IMR-90 (cell line): ENCODE results near the gene ZBTB24. TPM values are rescaled to one million over a fixed set of nuclear protein-coding genes. Genes with fewer than 3 reads are reported as not detected.

Source experiments
- ATAC-seq: fragments of 200-7000 bp; cut with Tn5 transposase; 2 replicates; pipeline ENCODE4 v1.9.1; 2020; ENCODE audit warnings: low read depth, mild to moderate bottlenecking, moderate library complexity
- BruUV-seq: library from RNA; stranded (reverse); fragments of 400-500 nt; replicated peaks from 2 replicates; lab custom pipeline; 2021; lab: Mats Ljungman, UMichigan
- CTCF ChIA-PET: fragments of 300-600 bp; formaldehyde crosslinking; extraction: SDS; loops from one replicate; lab custom pipeline; 2021; ENCODE audit warnings: antibody characterized with exemption; lab: Yijun Ruan, JAX
- POLR2A ChIA-PET: fragments of 300-600 bp; sonication (Branson Sonifier 250); formaldehyde crosslinking; loops from one replicate; lab custom pipeline; 2022; ENCODE audit warnings: antibody characterized with exemption; ENCODE audit not compliant: unreplicated experiment; lab: Charles Lee
- DNase-seq: peaks from one replicate; pipeline ENCODE4 v3.0.0; 2013
- H2AFZ ChIP-seq: replicated peaks from 2 replicates; pipeline ENCODE3; 2013; ENCODE audit warnings: low read length, mild to moderate bottlenecking; ENCODE audit not compliant: poor library complexity
- H2AK5ac ChIP-seq: 2 replicates; pipeline ENCODE4 v1.6.1; 2013; ENCODE audit warnings: low read depth, low read length, inconsistent platforms
- H2AK9ac ChIP-seq: replicated peaks from 2 replicates; pipeline ENCODE3; 2013; ENCODE audit warnings: mild to moderate bottlenecking, low read depth, low read length, moderate library complexity; ENCODE audit not compliant: poor library complexity
- H2BK120ac ChIP-seq: 2 replicates; pipeline ENCODE4 v1.6.1; 2013; ENCODE audit warnings: low read depth, low read length, inconsistent platforms
- H2BK15ac ChIP-seq: 3 replicates; pipeline ENCODE4 v1.6.1; 2013; ENCODE audit warnings: low read depth, low read length, inconsistent platforms
- H2BK20ac ChIP-seq: 2 replicates; pipeline ENCODE4 v1.6.1; 2013; ENCODE audit warnings: low read depth, mild to moderate bottlenecking, inconsistent platforms, low read length, moderate library complexity
- H2BK5ac ChIP-seq: 2 replicates; pipeline ENCODE4 v1.6.1; 2013; ENCODE audit warnings: mild to moderate bottlenecking, low read depth, low read length, inconsistent platforms; ENCODE audit not compliant: poor library complexity, severe bottlenecking
- H3K14ac ChIP-seq: replicated peaks from 2 replicates; pipeline ENCODE4 v1.6.1; 2013; ENCODE audit warnings: low read depth, low read length, inconsistent platforms
- H3K18ac ChIP-seq: 2 replicates; pipeline ENCODE4 v1.6.1; 2013; ENCODE audit warnings: low read depth, low read length, control low read depth
- H3K23ac ChIP-seq: 2 replicates; pipeline ENCODE4 v1.6.1; 2013; ENCODE audit warnings: low read depth, low read length, inconsistent platforms
- H3K27ac ChIP-seq: 2 replicates; pipeline ENCODE4 v1.5.1; 2013; ENCODE audit warnings: mild to moderate bottlenecking, control low read depth, low read length; ENCODE audit not compliant: insufficient read depth
- H3K27me3 ChIP-seq: 2 replicates; pipeline ENCODE4 v1.6.1; 2013; ENCODE audit warnings: low read length; ENCODE audit not compliant: control insufficient read depth, insufficient read depth
- H3K36me3 ChIP-seq: 2 replicates; pipeline ENCODE4 v1.6.1; 2013; ENCODE audit warnings: low read length, mixed read lengths; ENCODE audit not compliant: control insufficient read depth, insufficient read depth
- H3K4ac ChIP-seq: 2 replicates; pipeline ENCODE4 v1.6.1; 2013; ENCODE audit warnings: low read depth, low read length, inconsistent platforms
- H3K4me1 ChIP-seq: 2 replicates; pipeline ENCODE4 v1.6.1; 2013; ENCODE audit warnings: low read length, mixed read lengths; ENCODE audit not compliant: control insufficient read depth, insufficient read depth
- H3K4me2 ChIP-seq: 2 replicates; pipeline ENCODE4 v1.6.1; 2013; ENCODE audit warnings: low read depth, mild to moderate bottlenecking, control low read depth, low read length, moderate library complexity
- H3K4me3 ChIP-seq: 2 replicates; pipeline ENCODE4 v1.5.1; 2013; ENCODE audit warnings: low read depth, mild to moderate bottlenecking, control low read depth, low read length, moderate library complexity; ENCODE audit not compliant: insufficient read depth
- H3K56ac ChIP-seq: 2 replicates; pipeline ENCODE4 v1.6.1; 2013; ENCODE audit warnings: low read length, inconsistent platforms; ENCODE audit not compliant: insufficient read depth; ENCODE audit errors: extremely low read depth
- H3K79me1 ChIP-seq, 2 experiments: 2 replicates each; pipeline ENCODE4 v1.6.1; 2013; ENCODE audit warnings: low read length in 2 of 2, inconsistent platforms in 1 of 2, low read depth in 1 of 2
- H3K9ac ChIP-seq: 2 replicates; pipeline ENCODE4 v1.6.1; 2013; ENCODE audit warnings: low read depth, low read length, control low read depth
- H3K9me1 ChIP-seq: 2 replicates; pipeline ENCODE4 v1.6.1; 2013; ENCODE audit warnings: low read length, inconsistent platforms; ENCODE audit not compliant: insufficient read depth
- H3K9me3 ChIP-seq: 2 replicates; pipeline ENCODE4 v1.6.1; 2013; ENCODE audit warnings: low read length; ENCODE audit not compliant: control insufficient read depth, insufficient read depth
- H4K20me1 ChIP-seq: 2 replicates; pipeline ENCODE4 v1.6.1; 2013; ENCODE audit warnings: low read length, inconsistent platforms; ENCODE audit not compliant: insufficient read depth
- H4K5ac ChIP-seq: 2 replicates; pipeline ENCODE4 v1.6.1; 2013; ENCODE audit warnings: mild to moderate bottlenecking, low read depth, low read length, control low read depth
- H4K8ac ChIP-seq, 2 experiments: 2 replicates each; pipeline ENCODE4 v1.6.1; 2013; ENCODE audit warnings: low read depth in 2 of 2, low read length in 2 of 2, control low read depth in 1 of 2, inconsistent platforms in 1 of 2
- H4K91ac ChIP-seq: 2 replicates; pipeline ENCODE4 v1.6.1; 2013; ENCODE audit warnings: low read depth, low read length, inconsistent platforms; ENCODE audit not compliant: insufficient read depth
- BHLHE40 ChIP-seq: fragments of 150-350 bp; IDR thresholded peaks from 2 replicates; pipeline ENCODE4 v1.6.1; 2016; ENCODE audit warnings: mild to moderate bottlenecking, low read depth, low read length
- CHD1 ChIP-seq: IDR thresholded peaks from 2 replicates; pipeline ENCODE4 v1.6.1; 2012; ENCODE audit warnings: low read depth, low read length, improper control_type of control experiment
- CTCF ChIP-seq: conservative IDR thresholded peaks from 2 replicates; pipeline ENCODE4 v1.5.1; 2012; ENCODE audit warnings: mild to moderate bottlenecking, low read depth, low read length, improper control_type of control experiment
- ELK1 ChIP-seq: fragments of 150-350 bp; IDR thresholded peaks from 2 replicates; pipeline ENCODE4 v1.6.1; 2016; ENCODE audit warnings: low read depth, mild to moderate bottlenecking, low read length, moderate library complexity, borderline replicate concordance
- FOS ChIP-seq: fragments of 150-350 bp; IDR thresholded peaks from 2 replicates; pipeline ENCODE4 v1.6.1; 2016; ENCODE audit warnings: low read depth, low read length
- MAFK ChIP-seq: IDR thresholded peaks from 2 replicates; pipeline ENCODE4 v1.6.1; 2012; ENCODE audit warnings: low read depth, low read length, improper control_type of control experiment
- MAZ ChIP-seq: IDR thresholded peaks from 2 replicates; pipeline ENCODE4 v1.6.1; 2012; ENCODE audit warnings: low read depth, mild to moderate bottlenecking, low read length, improper control_type of control experiment, moderate library complexity, borderline replicate concordance
- MXI1 ChIP-seq: IDR thresholded peaks from 2 replicates; pipeline ENCODE4 v1.6.1; 2012; ENCODE audit warnings: low read depth, mild to moderate bottlenecking, low read length, moderate library complexity, borderline replicate concordance
- NFE2L2 ChIP-seq: fragments of 150-350 bp; IDR thresholded peaks from 2 replicates; pipeline ENCODE4 v1.6.1; 2016; ENCODE audit warnings: low read depth, mild to moderate bottlenecking, low read length
- RAD21 ChIP-seq: IDR thresholded peaks from 2 replicates; pipeline ENCODE4 v1.6.1; 2012; ENCODE audit warnings: low read length, improper control_type of control experiment
- RCOR1 ChIP-seq: IDR thresholded peaks from 2 replicates; pipeline ENCODE4 v1.6.1; 2012; ENCODE audit warnings: mild to moderate bottlenecking, low read length, improper control_type of control experiment; ENCODE audit not compliant: insufficient replicate concordance
- SMC3 ChIP-seq: fragments of 150-350 bp; IDR thresholded peaks from 2 replicates; pipeline ENCODE4 v1.6.1; 2016; ENCODE audit warnings: low read depth, mild to moderate bottlenecking, antibody characterized with exemption, low read length, moderate library complexity
- USF2 ChIP-seq: fragments of 150-350 bp; IDR thresholded peaks from 2 replicates; pipeline ENCODE4 v1.6.1; 2017; ENCODE audit warnings: mild to moderate bottlenecking, antibody characterized with exemption, low read length, low read depth
- WGBS, 2 experiments: methylation state at CpG; one replicate each; pipeline versions ENCODE4 v1.1.5 to v1.1.7; 2013; ENCODE audit warnings: missing lambda C conversion rate in 2 of 2; ENCODE audit not compliant: insufficient read length in 1 of 2; ENCODE audit errors: extremely low coverage in 2 of 2; 5-methylcytosine and 5-hydroxymethylcytosine counted together
- dilution Hi-C: fragments of 300-500 bp; cut with HindIII; formaldehyde crosslinking; loops from one replicate; pipeline ENCODE4 v1.14.3; 2018; ENCODE audit warnings: low sequenced_read_pairs; ENCODE audit not compliant: unreplicated experiment
- in situ Hi-C: fragments of 300-500 bp; cut with MboI; formaldehyde crosslinking; loops from 3 replicates; pipeline ENCODE4 v1.14.3; 2019; ENCODE audit warnings: low sequenced_read_pairs, inconsistent platforms, mixed read lengths
- intact Hi-C: fragments of 100-400 bp; cut with micrococcal nuclease; formaldehyde crosslinking; loops from 2 replicates; pipeline ENCODE4 v1.10.0; 2022
- polyA plus RNA-seq, 3 experiments: library from polyadenylated mRNA; depleted of rRNA; stranded (reverse); fragments of >200 nt; gene quantifications; 2 replicates each; pipeline ENCODE4 v1.2.3, GENCODE V29; 2012; ENCODE audit warnings: low replicate concordance in 1 of 3
- total RNA-seq: library from RNA; depleted of rRNA; stranded (reverse); fragments of >200 nt; gene quantifications from 2 replicates; pipeline ENCODE4 v1.2.3, GENCODE V29; 2012

Gene ZBTB24
- total and polyA plus RNA-seq, 2 of the 4 experiments (the other 2 are of a cell fraction): 2.3 to 7.9 TPM

- 68% methylated on average over 2 of the region's 16 CpGs; no CpG with 5 or more reads in 1 of the 2 experiments for WGBS, 2 experiments
- Histone ChIP-seq H3K9ac (peak overlapping the region; percentile 47; the same call in 1 of the 2 replicates), H3K27me3 (no peaks in the 10 kb centered on the region), H3K4me3 (peak overlapping the region; percentile 98; the same call in 1 of the 2 replicates), H3K9me1 (peaks cover 12% of the 10 kb centered on the region), H3K36me3 (peaks cover 17% of the 10 kb centered on the region; the same call in 1 of the 2 replicates), H2BK20ac (no peak overlapping the region), H2AFZ (peak overlapping the region; percentile 59), H3K4ac (peak overlapping the region; percentile 82), H2BK120ac (no peak overlapping the region), H2BK5ac (no peak overlapping the region), H3K23ac (peak overlapping the region; percentile 70), H3K14ac (peak overlapping the region; percentile 17; the same call in 1 of the 2 replicates), H2AK5ac (peak overlapping the region; percentile 20), H3K18ac (no peak overlapping the region), H3K4me2 (peak overlapping the region; percentile 86), H3K4me1 (peaks cover 11% of the 10 kb centered on the region), H4K5ac (no peak overlapping the region), H3K79me1 (peaks cover 26 to 57% of the 10 kb centered on the region in 2 experiments), H3K27ac (no peak overlapping the region), H4K8ac (peak overlapping the region; percentile 91 to 97; a peak in 2 of 4 replicates), H4K20me1 (no peaks in the 10 kb centered on the region), H3K56ac (no peak overlapping the region), H2BK15ac (no peak overlapping the region), H4K91ac (peak overlapping the region; percentile 75; the same call in 1 of the 2 replicates), H3K9me3 (no peaks in the 10 kb centered on the region), H2AK9ac (peak overlapping the region; percentile 98)
- dilution Hi-C loops (no loop called here), in situ Hi-C loops (no loop called here), intact Hi-C loops (no loop called here)
- no TSS peak for BruUV-seq
- ChIA-PET CTCF (interaction anchor here (0.6 to 1.0 kb wide), 3 partner anchors 11 to 15 kb away, joined by 3 to 4 read pairs (median 3); no protein-coding TSS in a partner anchor), POLR2A (interaction anchor here (0.5 kb wide), 1 partner anchor 439 kb away, joined by 3 read pairs; no protein-coding TSS in a partner anchor)
- ATAC-seq: no peak
- peak; percentile 31 for DNase-seq
- no peak for TF ChIP-seq CTCF
- TF ChIP-seq MAZ: no peak
- no peak for TF ChIP-seq USF2
- TF ChIP-seq NFE2L2: no peak
- no peak for TF ChIP-seq MAFK
- TF ChIP-seq MXI1: no peak
- TF ChIP-seq FOS: no peak
- TF ChIP-seq SMC3: no peak
- no peak for TF ChIP-seq CHD1
- TF ChIP-seq ELK1: no peak
- no peak for TF ChIP-seq BHLHE40
- no peak for TF ChIP-seq RCOR1
- TF ChIP-seq RAD21: no peak
Observed at GRCh38 chr6:109456710-109457561, 26.1 kb downstream of the ZBTB24 start.
